Prostate gland (tissue), 2 donors: ENCODE measurements around the gene CDH5.

Source experiments
- POLR2A ChIP-seq: fragments of 450-650 bp; IDR thresholded peaks from one replicate; pipeline ENCODE4 v1.6.1; 2016; ENCODE audit warnings: antibody characterized with exemption, mild to moderate bottlenecking
- TF ChIP-seq, protein P1 (sequence below), 4 experiments: fragments of 200-600 bp in 2 of 4; fragments of 450-650 bp in 2 of 4; sonication (generic) in 2 of 4; IDR thresholded peaks; 1 replicate in 3 of 4; 2 replicates in 1 of 4; pipeline ENCODE4 v1.5.1; 2016 to 2019; ENCODE audit warnings: antibody characterized with exemption in 4 of 4, mild to moderate bottlenecking in 2 of 4, moderate library complexity in 2 of 4

DNA sequence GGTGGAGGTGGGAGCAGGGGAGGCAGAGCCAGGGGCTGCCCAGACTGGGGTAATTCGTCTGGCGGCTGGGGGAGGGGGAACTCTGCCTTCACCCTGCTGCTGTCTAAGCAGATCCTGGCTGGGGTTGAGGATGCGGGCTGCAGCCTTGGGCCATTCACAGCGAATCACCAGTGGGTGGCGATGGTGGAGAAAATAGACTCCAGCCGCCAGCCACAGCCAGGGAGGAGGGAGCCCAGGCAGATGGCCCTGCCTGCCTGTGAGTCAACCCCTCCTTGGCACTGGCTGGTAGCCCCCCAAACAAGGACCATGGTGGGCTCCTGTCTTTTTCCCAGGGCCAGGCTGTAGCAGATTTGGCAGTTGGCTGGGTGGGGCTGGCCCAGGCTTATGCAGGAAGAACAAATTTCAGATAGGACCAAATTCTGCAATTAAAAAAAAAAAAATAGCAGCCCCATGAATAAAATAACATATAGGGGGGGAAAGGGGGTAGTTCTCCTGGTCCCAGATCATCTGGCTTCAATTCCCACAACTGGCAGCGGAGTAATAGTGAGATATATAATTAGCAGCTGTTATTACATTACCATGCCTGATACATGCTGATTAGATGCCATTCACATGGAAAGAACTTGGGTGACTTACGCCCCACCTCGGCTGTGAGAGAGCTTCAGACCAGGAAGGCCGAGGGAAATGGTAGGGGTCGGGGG lies 41.5 kb upstream of the CDH5 start:
- TF ChIP-seq, protein P1, sequence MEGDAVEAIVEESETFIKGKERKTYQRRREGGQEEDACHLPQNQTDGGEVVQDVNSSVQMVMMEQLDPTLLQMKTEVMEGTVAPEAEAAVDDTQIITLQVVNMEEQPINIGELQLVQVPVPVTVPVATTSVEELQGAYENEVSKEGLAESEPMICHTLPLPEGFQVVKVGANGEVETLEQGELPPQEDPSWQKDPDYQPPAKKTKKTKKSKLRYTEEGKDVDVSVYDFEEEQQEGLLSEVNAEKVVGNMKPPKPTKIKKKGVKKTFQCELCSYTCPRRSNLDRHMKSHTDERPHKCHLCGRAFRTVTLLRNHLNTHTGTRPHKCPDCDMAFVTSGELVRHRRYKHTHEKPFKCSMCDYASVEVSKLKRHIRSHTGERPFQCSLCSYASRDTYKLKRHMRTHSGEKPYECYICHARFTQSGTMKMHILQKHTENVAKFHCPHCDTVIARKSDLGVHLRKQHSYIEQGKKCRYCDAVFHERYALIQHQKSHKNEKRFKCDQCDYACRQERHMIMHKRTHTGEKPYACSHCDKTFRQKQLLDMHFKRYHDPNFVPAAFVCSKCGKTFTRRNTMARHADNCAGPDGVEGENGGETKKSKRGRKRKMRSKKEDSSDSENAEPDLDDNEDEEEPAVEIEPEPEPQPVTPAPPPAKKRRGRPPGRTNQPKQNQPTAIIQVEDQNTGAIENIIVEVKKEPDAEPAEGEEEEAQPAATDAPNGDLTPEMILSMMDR (IDR thresholded peaks at IDR 0.05), result no peak
- no peak for TF ChIP-seq POLR2A
